GM19468 (cell line): ENCODE measurements around the gene SLC36A4.
"Not testable (repeated sequence)": the region's sequence is repeated elsewhere in the genome, so short reads cannot be mapped to it uniquely, and the experiment has no call there.

Experiments used
- ATAC-seq: cut with Tn5 transposase; IDR thresholded peaks from one replicate; pipeline ENCODE4 v1.9.1; 2021; ENCODE audit warnings: mild to moderate bottlenecking, moderate library complexity, moderate number of reproducible peaks; ENCODE audit not compliant: unreplicated experiment; ENCODE audit errors: extremely low read depth

Gene SLC36A4

GRCh38 chr11:93196816-93197379 lies 893 bp downstream of the SLC36A4 start:
- peak; percentile 3 for ATAC-seq

- ATAC-seq = no peak
These were observed 3.0 kb downstream of the SLC36A4 start for GRCh38 chr11:93194673-93195291.

GRCh38 chr11:93193731-93194130 lies 4.1 kb downstream of the SLC36A4 start:
- ATAC-seq = no peak

GRCh38 chr11:93192163-93192562 lies 5.6 kb downstream of the SLC36A4 start:
- no peak for ATAC-seq

GRCh38 chr11:93189462-93189861 lies 8.3 kb downstream of the SLC36A4 start:
- ATAC-seq = no peak

GRCh38 chr11:93188726-93189125 lies 9.1 kb downstream of the SLC36A4 start:
- no peak for ATAC-seq

- no peak for ATAC-seq
These were observed 10.5 kb downstream of the SLC36A4 start for GRCh38 chr11:93187290-93187689.

GRCh38 chr11:93177891-93178290 lies 19.9 kb downstream of the SLC36A4 start:
- ATAC-seq = not testable (repeated sequence)

- no peak for ATAC-seq
These were observed 27.7 kb downstream of the SLC36A4 start for GRCh38 chr11:93169950-93170561.

- ATAC-seq = no peak
These were observed 28.6 kb downstream of the SLC36A4 start for GRCh38 chr11:93169143-93169542.

- ATAC-seq = peak; percentile 35
These were observed 30.9 kb downstream of the SLC36A4 start for GRCh38 chr11:93166862-93167261.

- no peak for ATAC-seq
These were observed 31.6 kb downstream of the SLC36A4 start for GRCh38 chr11:93166194-93166593.

- ATAC-seq = no peak
These were observed 37.0 kb downstream of the SLC36A4 start for GRCh38 chr11:93160808-93161207.

- no peak for ATAC-seq
These were observed 37.6 kb downstream of the SLC36A4 start for GRCh38 chr11:93160156-93160555.

- no peak for ATAC-seq
These were observed 38.1 kb downstream of the SLC36A4 start for GRCh38 chr11:93159721-93160120.

GRCh38 chr11:93155738-93156137 lies 42.1 kb downstream of the SLC36A4 start:
- ATAC-seq = no peak

- ATAC-seq = no peak
These were observed 52.3 kb downstream of the SLC36A4 start for GRCh38 chr11:93145390-93145915.

- ATAC-seq = no peak
These were observed 54.0 kb downstream of the SLC36A4 start for GRCh38 chr11:93143800-93144199.

GRCh38 chr11:93143186-93143585 lies 54.6 kb downstream of the SLC36A4 start:
- no peak for ATAC-seq

- no peak for ATAC-seq
These were observed 64.2 kb downstream of the SLC36A4 start for GRCh38 chr11:93133488-93134109.

- ATAC-seq = no peak
These were observed 65.0 kb downstream of the SLC36A4 start for GRCh38 chr11:93132836-93133235.
